Left ventricle myocardium inferior (tissue), 1 donor: ENCODE measurements around the gene FUZ. TPM values are rescaled to one million over a fixed set of nuclear protein-coding genes. Genes with fewer than 3 reads are reported as not detected.

Experiments used
- DNase-seq: peaks from one replicate; pipeline ENCODE4 v3.0.0-alpha.2; 2020
- H3K27ac ChIP-seq: fragments of 200-600 bp; replicated peaks from 2 replicates; pipeline ENCODE4 v1.8.0; 2021
- H3K27me3 ChIP-seq: fragments of 200-600 bp; 2 replicates; pipeline ENCODE4 v1.8.0; 2021; ENCODE audit warnings: low read depth
- H3K36me3 ChIP-seq: fragments of 200-600 bp; 2 replicates; pipeline ENCODE4 v1.8.0; 2021
- H3K4me1 ChIP-seq: fragments of 200-600 bp; 2 replicates; pipeline ENCODE4 v1.8.0; 2021
- H3K4me3 ChIP-seq: fragments of 200-600 bp; 2 replicates; pipeline ENCODE4 v1.8.0; 2021; ENCODE audit warnings: mild to moderate bottlenecking, moderate library complexity
- H3K9me3 ChIP-seq: fragments of 200-600 bp; replicated peaks from 2 replicates; pipeline ENCODE4 v1.8.0; 2021
- CTCF ChIP-seq: fragments of 200-600 bp; IDR thresholded peaks from 2 replicates; pipeline ENCODE4 v1.8.0; 2021; ENCODE audit warnings: antibody characterized with exemption, mild to moderate bottlenecking, borderline replicate concordance
- intact Hi-C: fragments of 100-400 bp; cut with micrococcal nuclease; formaldehyde crosslinking; loops from one replicate; pipeline ENCODE4 v1.11.0; 2022
- total RNA-seq: library from RNA; stranded (reverse); fragmentation: NEBNext Ultra II Directional; extraction: Animal tissue kit (Norgen Biotek cat#: 25700); gene quantifications from one replicate; pipeline ENCODE4 v1.2.1, GENCODE V29; 2021
- donor health status: DM: no; HTN: yes; CAD: no; lungs with severe emphysema.

The FUZ gene
- total RNA-seq, 1 donor from 2014 or later: 18.3 TPM

- peaks cover 91% of the 10 kb centered on the region for H3K36me3 ChIP-seq
- intact Hi-C loops: no loop called here
- no peak overlapping the region for H3K4me3 ChIP-seq
- TF ChIP-seq CTCF: no peak
- H3K27ac ChIP-seq: peak overlapping the region; percentile 60
- peaks cover 35% of the 10 kb centered on the region for H3K4me1 ChIP-seq
- H3K27me3 ChIP-seq: no peaks in the 10 kb centered on the region
- no peaks in the 10 kb centered on the region for H3K9me3 ChIP-seq
- no peak for DNase-seq
These were observed 47.4 kb upstream of the FUZ start for GRCh38 chr19:49860336-49861102.

- Histone ChIP-seq H3K27me3 (no peaks in the 10 kb centered on the region), H3K36me3 (peaks cover 96% of the 10 kb centered on the region), H3K4me3 (no peak overlapping the region), H3K27ac (no peak overlapping the region), H3K4me1 (peaks cover 33% of the 10 kb centered on the region), H3K9me3 (no peaks in the 10 kb centered on the region)
- DNase-seq: no peak
- TF ChIP-seq CTCF: no peak
- intact Hi-C loops: no loop called here
These were observed 46.7 kb upstream of the FUZ start for GRCh38 chr19:49859682-49860335.

- no peak overlapping the region for H3K4me3 ChIP-seq
- peaks cover 87% of the 10 kb centered on the region for H3K36me3 ChIP-seq
- peaks cover 27% of the 10 kb centered on the region for H3K4me1 ChIP-seq
- no peaks in the 10 kb centered on the region for H3K9me3 ChIP-seq
- TF ChIP-seq CTCF: no peak
- intact Hi-C loops: no loop called here
- DNase-seq: no peak
- no peak overlapping the region for H3K27ac ChIP-seq
- no peaks in the 10 kb centered on the region for H3K27me3 ChIP-seq
These were observed 45.2 kb upstream of the FUZ start for GRCh38 chr19:49858088-49858985.

- Histone ChIP-seq H3K4me3 (no peak overlapping the region), H3K36me3 (peaks cover 83% of the 10 kb centered on the region), H3K27me3 (no peaks in the 10 kb centered on the region), H3K27ac (no peak overlapping the region), H3K4me1 (peaks cover 32% of the 10 kb centered on the region), H3K9me3 (no peaks in the 10 kb centered on the region)
- intact Hi-C loops: no loop called here
- TF ChIP-seq CTCF: no peak
- DNase-seq: no peak
These were observed 44.7 kb upstream of the FUZ start for GRCh38 chr19:49857838-49858087.

- no peak for TF ChIP-seq CTCF
- intact Hi-C loops: no loop called here
- no peak for DNase-seq
- Histone ChIP-seq H3K27ac (no peak overlapping the region), H3K4me1 (peaks cover 37% of the 10 kb centered on the region), H3K4me3 (no peak overlapping the region), H3K9me3 (no peaks in the 10 kb centered on the region), H3K27me3 (no peaks in the 10 kb centered on the region), H3K36me3 (peaks cover 78% of the 10 kb centered on the region)
These were observed 44.2 kb upstream of the FUZ start for GRCh38 chr19:49857061-49857837.
